HG02840 (cell line): ENCODE data around the gene ETV7.
"Not testable (repeated sequence)": the region's sequence is repeated elsewhere in the genome, so short reads cannot be mapped to it uniquely, and the experiment has no call there.

ENCODE experiments used
- ATAC-seq: cut with Tn5 transposase; IDR thresholded peaks from one replicate; pipeline ENCODE4 v1.9.1; 2021; ENCODE audit warnings: mild to moderate bottlenecking, moderate library complexity, moderate number of reproducible peaks; ENCODE audit not compliant: unreplicated experiment, low FRiP score

The ETV7 gene

GRCh38 chr6:36345681-36346466 is 41.6 kb downstream of the ETV7 start:
- no peak for ATAC-seq

- ATAC-seq = no peak
These were observed 44.3 kb downstream of the ETV7 start for GRCh38 chr6:36343109-36343680.

- ATAC-seq = no peak
These were observed 46.6 kb downstream of the ETV7 start for GRCh38 chr6:36340618-36341454.

- no peak for ATAC-seq
These were observed 47.2 kb downstream of the ETV7 start for GRCh38 chr6:36340306-36340617.

- ATAC-seq = no peak
These were observed 48.3 kb downstream of the ETV7 start for GRCh38 chr6:36339146-36339545.

GRCh38 chr6:36338223-36338622 is 49.2 kb downstream of the ETV7 start:
- ATAC-seq = not testable (repeated sequence)

GRCh38 chr6:36337814-36338213 is 49.7 kb downstream of the ETV7 start:
- ATAC-seq = no peak

GRCh38 chr6:36336779-36337241 is 50.7 kb downstream of the ETV7 start, which contains the start of gene BNIP5:
Gene BNIP5, minus strand, starts transcription at chr6:36336888. Its CDS starts 6,198 bp downstream, at chr6:36330690.
- no peak for ATAC-seq

- no peak for ATAC-seq
These were observed 51.2 kb downstream of the ETV7 start for GRCh38 chr6:36336208-36336710.

GRCh38 chr6:36335465-36336207 is 51.8 kb downstream of the ETV7 start:
- no peak for ATAC-seq

GRCh38 chr6:36334832-36335459 is 52.5 kb downstream of the ETV7 start:
- ATAC-seq = no peak

GRCh38 chr6:36333931-36334725 is 53.3 kb downstream of the ETV7 start:
- no peak for ATAC-seq

- ATAC-seq = no peak
These were observed 54.1 kb downstream of the ETV7 start for GRCh38 chr6:36333171-36333895.

GRCh38 chr6:36331381-36331780 is 56.1 kb downstream of the ETV7 start:
- no peak for ATAC-seq

- ATAC-seq = no peak
These were observed 57.1 kb downstream of the ETV7 start for GRCh38 chr6:36330366-36330765.

GRCh38 chr6:36329798-36330291 is 57.6 kb downstream of the ETV7 start:
- no peak for ATAC-seq

- no peak for ATAC-seq
These were observed 58.9 kb downstream of the ETV7 start for GRCh38 chr6:36328600-36328999.

GRCh38 chr6:36327919-36328236 is 59.6 kb downstream of the ETV7 start:
- no peak for ATAC-seq
